Measurements from ENCODE around the gene HOXD4.

The HOXD4 gene

GRCh38 chr2:176110415-176111308 lies 40.7 kb upstream of the HOXD4 start:
- Mint-ChIP-seq H3K27ac (no peak overlapping the region), H3K9me3 (no peaks in the 10 kb centered on the region), H3K27me3 (peaks cover 92% of the 10 kb centered on the region), H3K4me3 (no peak overlapping the region), H3K4me1 (peaks cover 28% of the 10 kb centered on the region)
- DNase-seq, result no peak
- no peak for ATAC-seq

GRCh38 chr2:176111309-176111663 lies 40.1 kb upstream of the HOXD4 start:
- Mint-ChIP-seq H3K4me1 (peaks cover 22% of the 10 kb centered on the region), H3K27me3 (peaks cover 92% of the 10 kb centered on the region), H3K4me3 (no peak overlapping the region), H3K9me3 (no peaks in the 10 kb centered on the region), H3K27ac (peak overlapping the region in 1 of 2 donors; percentile 67)
- DNase-seq, result peak in 1 of 2 donors; percentile 41
- no peak for ATAC-seq

GRCh38 chr2:176111846-176112374 lies 39.4 kb upstream of the HOXD4 start:
- Mint-ChIP-seq H3K27me3 (peaks cover 92% of the 10 kb centered on the region), H3K4me3 (no peak overlapping the region), H3K4me1 (peaks cover 19% of the 10 kb centered on the region), H3K9me3 (peaks cover 0 to 5% of the 10 kb centered on the region in 2 donors), H3K27ac (peak overlapping the region in 1 of 2 donors; percentile 95)
- DNase-seq (no peak), ATAC-seq (no peak)

GRCh38 chr2:176112375-176113302 lies 38.7 kb upstream of the HOXD4 start:
- peak overlapping the region in 1 of 2 donors; percentile 91 for H3K27ac Mint-ChIP-seq
- H3K4me3 Mint-ChIP-seq, result no peak overlapping the region
- H3K27me3 Mint-ChIP-seq, result peaks cover 93% of the 10 kb centered on the region
- H3K4me1 Mint-ChIP-seq, result peaks cover 19% of the 10 kb centered on the region
- DNase-seq (no peak), ATAC-seq (no peak)
- peaks cover 0 to 11% of the 10 kb centered on the region in 2 donors for H3K9me3 Mint-ChIP-seq

GRCh38 chr2:176114120-176114929 lies 37.0 kb upstream of the HOXD4 start:
- Mint-ChIP-seq H3K27ac (no peak overlapping the region), H3K4me1 (peaks cover 23% of the 10 kb centered on the region), H3K27me3 (peaks cover 97% of the 10 kb centered on the region), H3K9me3 (peaks cover 8 to 11% of the 10 kb centered on the region in 2 donors), H3K4me3 (no peak overlapping the region)
- DNase-seq (no peak), ATAC-seq (no peak)

- DNase-seq (no peak), ATAC-seq (no peak)
- peaks cover 19% of the 10 kb centered on the region for H3K4me1 Mint-ChIP-seq
- H3K4me3 Mint-ChIP-seq, result no peak overlapping the region
- peaks cover 97% of the 10 kb centered on the region for H3K27me3 Mint-ChIP-seq
- H3K9me3 Mint-ChIP-seq, result peaks cover 8 to 11% of the 10 kb centered on the region in 2 donors
- no peak overlapping the region for H3K27ac Mint-ChIP-seq
Measured at GRCh38 chr2:176114930-176115625, 36.3 kb upstream of the HOXD4 start.

GRCh38 chr2:176115883-176116813 lies 35.2 kb upstream of the HOXD4 start, which contains the start of gene HOXD10:
Gene HOXD10 (plus strand): TSS chr2:176116778. CDS start chr2:176116834, 56 bp downstream.
- ATAC-seq, result no peak
- H3K27me3 Mint-ChIP-seq, result peaks cover 97% of the 10 kb centered on the region
- peak within 1 kb of the TSS in 1 of 2 donors; percentile 63 for H3K27ac Mint-ChIP-seq

GRCh38 chr2:176117162-176117822 lies 34.1 kb upstream of the HOXD4 start:
- no peak overlapping the region for H3K27ac Mint-ChIP-seq
- H3K27me3 Mint-ChIP-seq, result peaks cover 96% of the 10 kb centered on the region
- no peak for DNase-seq
- no peak overlapping the region for H3K4me3 Mint-ChIP-seq
- H3K9me3 Mint-ChIP-seq, result peaks cover 8 to 11% of the 10 kb centered on the region in 2 donors
- no peak for ATAC-seq
- H3K4me1 Mint-ChIP-seq, result peaks cover 19% of the 10 kb centered on the region

More at GRCh38 chr2:176115883-176116813, 35.2 kb upstream of the HOXD4 start, which contains the start of gene HOXD10:
- DNase-seq, result no peak
- no peak within 1 kb of the TSS for H3K4me3 Mint-ChIP-seq
- peaks cover 18% of the 10 kb centered on the region for H3K4me1 Mint-ChIP-seq
- peaks cover 8 to 11% of the 10 kb centered on the region in 2 donors for H3K9me3 Mint-ChIP-seq

- no peak overlapping the region for H3K4me3 Mint-ChIP-seq
- H3K27ac Mint-ChIP-seq, result no peak overlapping the region
- peaks cover 8 to 11% of the 10 kb centered on the region in 2 donors for H3K9me3 Mint-ChIP-seq
- H3K27me3 Mint-ChIP-seq, result peaks cover 96% of the 10 kb centered on the region
- no peak for ATAC-seq
- peaks cover 19% of the 10 kb centered on the region for H3K4me1 Mint-ChIP-seq
- no peak for DNase-seq
Measured at GRCh38 chr2:176117823-176118371, 33.5 kb upstream of the HOXD4 start.

GRCh38 chr2:176118601-176119339 lies 32.6 kb upstream of the HOXD4 start:
- Mint-ChIP-seq H3K4me1 (peaks cover 26% of the 10 kb centered on the region), H3K27me3 (peaks cover 96% of the 10 kb centered on the region), H3K4me3 (peak overlapping the region in 1 of 2 donors; percentile 0), H3K27ac (no peak overlapping the region), H3K9me3 (peaks cover 8 to 11% of the 10 kb centered on the region in 2 donors)
- DNase-seq (no peak), ATAC-seq (no peak)

GRCh38 chr2:176120364-176121189 lies 30.8 kb upstream of the HOXD4 start:
- Mint-ChIP-seq H3K27me3 (peaks cover 99% of the 10 kb centered on the region), H3K9me3 (peaks cover 8 to 11% of the 10 kb centered on the region in 2 donors), H3K4me1 (peaks cover 33% of the 10 kb centered on the region), H3K27ac (no peak overlapping the region), H3K4me3 (no peak overlapping the region)
- ATAC-seq (no peak), DNase-seq (no peak)

Measured in stimulated activated naive CD8-positive, alpha-beta T cell treated with anti-CD3 and anti-CD28 coated beads, Interleukin-15, amount 100 ng/mL, for 72 hours (primary cell).